ENCODE measurements around the gene SPRYD3. TPM values are rescaled to one million over a fixed set of nuclear protein-coding genes. Genes with fewer than 3 reads are reported as not detected.

Gene SPRYD3
- total RNA-seq, 1 experiment from 2014 or later, result 35.2 TPM

GRCh38 chr12:53073881-53074280 lies 5.3 kb downstream of the SPRYD3 start:
- H3K4me1 Mint-ChIP-seq (ENCODE audit: insufficient read depth, unreplicated experiment), result peaks cover 14% of the 10 kb centered on the region
- POLR2A ChIA-PET, result no interaction called here
- no peak for DNase-seq (ENCODE audit: unreplicated experiment)
- TF ChIP-seq CTCF (IDR thresholded peaks at IDR 0.05; ENCODE audit: unreplicated experiment), result no peak
- no peak overlapping the region for H3K27ac Mint-ChIP-seq (ENCODE audit: low read depth, unreplicated experiment)
- H3K27me3 Mint-ChIP-seq (ENCODE audit: insufficient read depth, unreplicated experiment), result no peaks in the 10 kb centered on the region
- H3K36me3 Mint-ChIP-seq (ENCODE audit: insufficient read depth, unreplicated experiment), result peaks cover 69% of the 10 kb centered on the region
- intact Hi-C loops (cut with micrococcal nuclease), result no loop called here
- CTCF ChIA-PET, result interaction anchor here (0.5 to 15.4 kb wide), 5 partner anchors 8 to 254 kb away, joined by 3 to 267 read pairs (median 3); partner anchors contain the start of genes IGFBP6 and SOAT2
- no peak overlapping the region for H3K4me3 Mint-ChIP-seq (ENCODE audit: unreplicated experiment)
- BruUV-seq (replicated peaks), result no TSS peak
- no peaks in the 10 kb centered on the region for H3K9me3 Mint-ChIP-seq (ENCODE audit: unreplicated experiment)

- TF ChIP-seq CTCF (IDR thresholded peaks at IDR 0.05; ENCODE audit: unreplicated experiment), result no peak
- Mint-ChIP-seq H3K4me1 (ENCODE audit: insufficient read depth, unreplicated experiment) (peaks cover 7% of the 10 kb centered on the region), H3K27me3 (ENCODE audit: insufficient read depth, unreplicated experiment) (no peaks in the 10 kb centered on the region), H3K9me3 (ENCODE audit: unreplicated experiment) (no peaks in the 10 kb centered on the region), H3K4me3 (ENCODE audit: unreplicated experiment) (no peak overlapping the region), H3K36me3 (ENCODE audit: insufficient read depth, unreplicated experiment) (peaks cover 62% of the 10 kb centered on the region), H3K27ac (ENCODE audit: low read depth, unreplicated experiment) (no peak overlapping the region)
- ChIA-PET POLR2A (interaction anchor here (1.1 kb wide), 1 partner anchor 360 kb away, joined by 3 read pairs; no protein-coding TSS in a partner anchor), CTCF (interaction anchor here (0.8 to 15.4 kb wide), 5 partner anchors 9 to 307 kb away, joined by 3 to 267 read pairs (median 3); partner anchors contain the start of genes IGFBP6 and SOAT2)
- DNase-seq (ENCODE audit: unreplicated experiment), result no peak
- BruUV-seq (replicated peaks), result no TSS peak
- intact Hi-C loops (cut with micrococcal nuclease), result no loop called here
Measured at GRCh38 chr12:53071591-53072551, 7.3 kb downstream of the SPRYD3 start.

- no peak for DNase-seq (ENCODE audit: unreplicated experiment)
- peaks cover 59% of the 10 kb centered on the region for H3K36me3 Mint-ChIP-seq (ENCODE audit: insufficient read depth, unreplicated experiment)
- intact Hi-C loops (cut with micrococcal nuclease), result no loop called here
- H3K27ac Mint-ChIP-seq (ENCODE audit: low read depth, unreplicated experiment), result no peak overlapping the region
- H3K4me3 Mint-ChIP-seq (ENCODE audit: unreplicated experiment), result no peak overlapping the region
- no peak for TF ChIP-seq CTCF (IDR thresholded peaks at IDR 0.05; ENCODE audit: unreplicated experiment)
- H3K9me3 Mint-ChIP-seq (ENCODE audit: unreplicated experiment), result no peaks in the 10 kb centered on the region
- CTCF ChIA-PET, result interaction anchor here (0.9 to 15.4 kb wide), 6 partner anchors 10 to 308 kb away, joined by 3 to 267 read pairs (median 4); partner anchors contain the start of genes AAAS, IGFBP6 and SOAT2
- BruUV-seq (replicated peaks), result no TSS peak
- no peaks in the 10 kb centered on the region for H3K27me3 Mint-ChIP-seq (ENCODE audit: insufficient read depth, unreplicated experiment)
- POLR2A ChIA-PET, result interaction anchor here (1.1 kb wide), 1 partner anchor 361 kb away, joined by 3 read pairs; no protein-coding TSS in a partner anchor
- H3K4me1 Mint-ChIP-seq (ENCODE audit: insufficient read depth, unreplicated experiment), result peaks cover 12% of the 10 kb centered on the region
Measured at GRCh38 chr12:53070877-53071492, 8.2 kb downstream of the SPRYD3 start.
